ENCODE results near the gene ERMN. TPM values are rescaled to one million over a fixed set of nuclear protein-coding genes. Genes with fewer than 3 reads are reported as not detected.

ERMN gene
- total RNA-seq, 4 donors from 2014 or later, result not detected

GRCh38 chr2:157320409-157320808, 5.2 kb downstream of the ERMN start:
- Histone ChIP-seq H3K4me1 (no peaks in the 10 kb centered on the region), H3K36me3 (no peaks in the 10 kb centered on the region), H3K27me3 (no peaks in the 10 kb centered on the region), H3K9me3 (no peaks in the 10 kb centered on the region), H3K27ac (no peak overlapping the region), H3K4me3 (no peak overlapping the region)
- intact Hi-C loops (cut with DNase I; ENCODE audit: low total_unique reads), result no loop called here
- in situ Hi-C loops (cut with MboI; ENCODE audit: low sequenced_read_pairs in 4 of 4), result loop anchor here in 1 of 4 donors (25.0 kb wide), 1 partner anchor 692 kb away; no protein-coding TSS in a partner anchor
- no peak for ATAC-seq
- DNase-seq, result no peak
- no peak for TF ChIP-seq POLR2A (IDR thresholded peaks at IDR 0.05)
- no peak for TF ChIP-seq CTCF (IDR thresholded peaks at IDR 0.05 in 4 of 5, conservative IDR thresholded peaks at IDR 0.05 in 1 of 5)

- ATAC-seq, result no peak
- intact Hi-C loops (cut with DNase I; ENCODE audit: low total_unique reads) (no loop called here), in situ Hi-C loops (cut with MboI; ENCODE audit: low sequenced_read_pairs in 4 of 4) (loop anchor here in 1 of 4 donors (25.0 kb wide), 1 partner anchor 693 kb away; no protein-coding TSS in a partner anchor)
- no peak for TF ChIP-seq CTCF (IDR thresholded peaks at IDR 0.05 in 4 of 5, conservative IDR thresholded peaks at IDR 0.05 in 1 of 5)
- TF ChIP-seq POLR2A (IDR thresholded peaks at IDR 0.05), result no peak
- no peak for DNase-seq
- no peak overlapping the region for H3K4me3 ChIP-seq
- H3K27me3 ChIP-seq, result no peaks in the 10 kb centered on the region
- no peaks in the 10 kb centered on the region for H3K4me1 ChIP-seq
- H3K36me3 ChIP-seq, result no peaks in the 10 kb centered on the region
- H3K9me3 ChIP-seq, result no peaks in the 10 kb centered on the region
- no peak overlapping the region for H3K27ac ChIP-seq
These were observed 5.8 kb downstream of the ERMN start for GRCh38 chr2:157319795-157320194.

- H3K27me3 ChIP-seq, result no peaks in the 10 kb centered on the region
- no peak overlapping the region for H3K4me3 ChIP-seq
- no peak for ATAC-seq
- in situ Hi-C loops (cut with MboI; ENCODE audit: low sequenced_read_pairs in 4 of 4) (loop anchor here in 1 of 4 donors (25.0 kb wide), 1 partner anchor 693 kb away; no protein-coding TSS in a partner anchor), intact Hi-C loops (cut with DNase I; ENCODE audit: low total_unique reads) (no loop called here)
- no peak for TF ChIP-seq POLR2A (IDR thresholded peaks at IDR 0.05)
- TF ChIP-seq CTCF (IDR thresholded peaks at IDR 0.05 in 4 of 5, conservative IDR thresholded peaks at IDR 0.05 in 1 of 5), result no peak
- no peaks in the 10 kb centered on the region for H3K36me3 ChIP-seq
- no peaks in the 10 kb centered on the region for H3K4me1 ChIP-seq
- DNase-seq, result no peak
- H3K9me3 ChIP-seq, result no peaks in the 10 kb centered on the region
- H3K27ac ChIP-seq, result no peak overlapping the region
These were observed 6.7 kb downstream of the ERMN start for GRCh38 chr2:157318884-157319283.

GRCh38 chr2:157315901-157316300, 9.7 kb downstream of the ERMN start:
- Histone ChIP-seq H3K27me3 (no peaks in the 10 kb centered on the region), H3K4me3 (no peak overlapping the region), H3K9me3 (no peaks in the 10 kb centered on the region), H3K36me3 (no peaks in the 10 kb centered on the region), H3K27ac (no peak overlapping the region), H3K4me1 (no peaks in the 10 kb centered on the region)
- TF ChIP-seq POLR2A (IDR thresholded peaks at IDR 0.05) (no peak), CTCF (IDR thresholded peaks at IDR 0.05 in 4 of 5, conservative IDR thresholded peaks at IDR 0.05 in 1 of 5) (no peak)
- intact Hi-C loops (cut with DNase I; ENCODE audit: low total_unique reads) (no loop called here), in situ Hi-C loops (cut with MboI; ENCODE audit: low sequenced_read_pairs in 4 of 4) (loop anchor here in 1 of 4 donors (25.0 kb wide), 1 partner anchor 696 kb away; no protein-coding TSS in a partner anchor)
- ATAC-seq (no peak), DNase-seq (no peak)

All from gastrocnemius medialis (tissue), 4 donors.